A673 (cell line): ENCODE results near the gene P2RY6.

ENCODE experiments used
- CTCF ChIP-seq: fragments of 300-800, 200-600 bp; sonication (generic); conservative IDR thresholded peaks from 2 replicates; pipeline ENCODE4 v1.5.1; 2017; ENCODE audit warnings: low read depth, mild to moderate bottlenecking, antibody characterized with exemption, low read length, moderate library complexity, mixed read lengths
- EZH2 ChIP-seq: fragments of 200-600 bp; sonication (generic); IDR thresholded peaks from 2 replicates; pipeline ENCODE4 v1.6.1; 2017; ENCODE audit warnings: borderline replicate concordance, low read depth, mild to moderate bottlenecking, mixed read lengths, antibody characterized with exemption, low read length; ENCODE audit not compliant: poor library complexity, severe bottlenecking

DNA sequence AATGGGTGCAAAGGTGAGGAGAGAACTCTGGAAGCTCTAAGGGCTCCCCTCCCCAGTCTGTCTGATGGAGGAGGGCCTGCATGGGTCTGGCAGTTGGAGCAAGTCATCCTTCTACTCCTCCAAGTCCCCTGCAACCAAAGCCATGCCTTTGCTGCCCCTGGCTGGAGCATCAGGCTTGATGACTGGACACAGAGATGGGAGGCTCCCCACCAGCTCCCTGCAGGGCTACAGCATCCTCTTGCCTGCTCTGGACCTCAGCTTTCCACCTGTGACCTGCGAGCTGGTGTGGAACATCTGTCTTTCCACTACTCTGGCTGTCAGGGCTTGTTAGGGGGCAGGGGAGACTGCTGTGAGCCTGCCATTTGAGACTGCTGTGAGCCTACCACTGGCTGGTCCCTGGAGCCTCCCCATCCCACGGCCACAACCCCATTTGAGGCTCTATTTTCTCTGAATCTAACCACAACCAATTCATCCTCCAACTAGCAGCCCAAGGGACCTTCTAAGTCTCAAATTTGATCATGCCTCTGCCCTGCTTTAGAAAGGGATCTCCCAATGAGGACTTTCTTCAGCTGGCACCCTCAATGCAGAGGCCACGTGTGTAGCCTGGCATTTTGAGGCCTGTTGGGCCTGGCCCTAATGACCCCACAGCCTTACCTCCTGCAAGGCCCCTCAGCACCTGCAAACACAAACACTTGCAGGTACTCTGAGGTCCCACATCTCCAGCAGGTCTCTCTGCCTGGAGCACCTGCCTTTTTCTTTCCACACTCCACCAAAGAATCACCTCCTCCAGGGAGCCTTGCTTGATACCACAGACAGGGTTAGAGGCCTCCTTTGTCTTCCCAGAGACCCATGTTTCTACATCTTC lies 9.9 kb downstream of the P2RY6 start:
- TF ChIP-seq CTCF (no peak), EZH2 (no peak)
